Stimulated activated CD8-positive, alpha-beta memory T cell treated with anti-CD3 and anti-CD28 coated beads, Interleukin-2, amount 100 ng/mL, for 48 hours (primary cell): ENCODE results near the gene ARL10.
"Not testable (repeated sequence)": the region's sequence is repeated elsewhere in the genome, so short reads cannot be mapped to it uniquely, and the experiment has no call there.

Experiments
- DNase-seq, 2 donors: peaks; one replicate each; pipeline ENCODE4 v3.0.0-alpha.2; 2020; ENCODE audit warnings: low read depth in 2 of 2

The ARL10 gene

DNA sequence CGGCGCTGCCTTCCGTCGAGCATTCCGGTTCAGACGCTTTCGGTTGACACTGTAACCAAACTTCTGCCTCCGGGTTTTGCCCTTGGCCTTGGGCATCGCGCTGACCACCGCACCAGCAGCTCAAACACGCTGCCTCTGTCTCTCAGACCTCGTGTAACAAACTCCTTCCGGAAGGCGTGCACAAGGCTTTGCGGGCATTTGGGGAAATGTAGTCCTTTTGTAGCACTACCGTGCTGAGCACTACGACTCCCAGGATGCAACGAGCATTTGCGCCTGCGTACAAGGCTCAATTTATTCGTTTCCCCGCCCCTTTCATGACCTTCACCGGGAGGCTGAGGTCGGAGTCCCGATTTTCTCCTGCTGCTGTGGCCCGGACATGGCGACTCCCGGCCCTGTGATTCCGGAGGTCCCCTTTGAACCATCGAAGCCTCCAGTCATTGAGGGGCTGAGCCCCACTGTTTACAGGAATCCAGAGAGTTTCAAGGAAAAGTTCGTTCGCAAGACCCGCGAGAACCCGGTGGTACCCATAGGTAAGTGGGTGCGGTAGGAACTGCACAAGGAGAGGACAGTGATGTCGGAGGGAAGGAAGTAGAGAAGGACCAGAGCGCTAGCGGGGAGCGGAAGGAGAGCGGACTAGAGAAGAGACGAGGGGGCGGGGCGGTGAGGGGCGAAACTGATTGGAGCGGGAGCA is 23.3 kb downstream of the ARL10 start, which contains the start of the genes HIGD2A and NOP16:
Gene HIGD2A, plus strand, starts transcription at position 308 of the 691 bp plus-strand sequence. Its CDS starts 69 bp downstream, at position 377.
Gene NOP16, minus strand, starts transcription at position 155 of the 691 bp plus-strand sequence. Its CDS starts 59 bp downstream, at position 96.
- peak; percentile 98 to 99 for DNase-seq

- DNase-seq: no peak
Measured at GRCh38 chr5:176389135-176390123, 24.1 kb downstream of the ARL10 start.

DNA sequence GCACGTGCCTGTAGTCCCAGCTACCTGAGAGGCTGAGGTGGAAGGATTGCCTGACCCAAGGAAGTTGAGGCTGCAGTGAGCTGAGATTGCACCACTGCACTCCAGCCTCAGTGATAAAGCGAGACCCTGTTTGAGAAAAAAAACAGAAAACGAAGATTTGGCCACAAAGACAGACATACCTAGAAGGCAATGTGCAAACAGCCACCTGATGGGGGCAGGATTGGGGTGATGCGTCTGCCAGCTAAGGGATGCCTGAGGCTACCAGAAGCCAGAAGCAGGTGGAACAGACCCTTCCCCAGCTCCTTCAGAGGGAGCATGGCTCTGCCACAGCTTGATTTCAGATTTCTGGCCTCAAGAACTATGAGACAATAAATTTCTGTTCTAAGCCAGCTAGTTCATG is 26.2 kb downstream of the ARL10 start:
- no peak for DNase-seq

DNA sequence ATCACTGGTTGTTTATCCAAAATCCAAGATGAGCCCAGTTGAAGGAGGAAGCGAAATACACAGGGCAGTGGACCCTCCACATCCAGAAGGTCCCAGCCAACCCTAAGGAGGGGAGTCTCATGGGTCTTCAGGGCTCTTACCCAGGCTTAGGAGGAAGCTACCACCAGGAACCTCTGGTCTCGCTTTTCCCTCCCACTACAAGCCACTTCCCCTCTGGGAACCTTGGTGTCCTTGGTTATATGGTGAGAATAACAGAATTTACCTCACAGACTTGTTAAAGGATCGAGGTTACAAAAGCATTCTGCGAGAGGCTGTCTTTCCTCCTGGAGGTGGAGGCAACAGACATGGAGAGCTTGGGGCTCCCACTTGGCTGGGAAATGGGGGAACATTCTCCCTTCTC is 26.7 kb downstream of the ARL10 start:
- no peak for DNase-seq

DNA sequence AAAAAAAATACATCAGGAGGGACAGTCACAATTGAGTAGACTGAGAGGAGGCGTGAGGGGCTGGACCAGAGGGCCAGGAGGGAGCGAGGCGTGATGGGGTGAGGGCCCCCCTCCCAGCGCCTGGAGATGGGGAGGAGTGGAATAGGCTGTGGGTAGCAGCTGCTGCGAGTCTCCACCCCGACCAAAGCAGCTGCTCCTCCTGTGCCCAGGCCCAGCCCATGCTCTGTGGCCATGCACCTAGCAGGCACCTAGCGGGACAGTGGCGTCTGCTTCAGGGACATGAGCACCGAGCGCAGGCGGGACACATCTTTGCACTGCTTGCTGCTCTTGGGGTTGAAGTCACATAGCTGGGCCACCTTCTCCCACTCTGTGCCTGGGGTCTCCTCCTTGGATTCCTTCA is 27.2 kb downstream of the ARL10 start:
- no peak for DNase-seq

GRCh38 chr5:176394096-176394495 is 28.8 kb downstream of the ARL10 start:
- no peak for DNase-seq

- DNase-seq: no peak
Measured at GRCh38 chr5:176394881-176395675, 29.8 kb downstream of the ARL10 start.

- DNase-seq: no peak
Measured at GRCh38 chr5:176396330-176396729, 31.0 kb downstream of the ARL10 start.

- no peak for DNase-seq
Measured at GRCh38 chr5:176397736-176398420, 32.6 kb downstream of the ARL10 start.

DNA sequence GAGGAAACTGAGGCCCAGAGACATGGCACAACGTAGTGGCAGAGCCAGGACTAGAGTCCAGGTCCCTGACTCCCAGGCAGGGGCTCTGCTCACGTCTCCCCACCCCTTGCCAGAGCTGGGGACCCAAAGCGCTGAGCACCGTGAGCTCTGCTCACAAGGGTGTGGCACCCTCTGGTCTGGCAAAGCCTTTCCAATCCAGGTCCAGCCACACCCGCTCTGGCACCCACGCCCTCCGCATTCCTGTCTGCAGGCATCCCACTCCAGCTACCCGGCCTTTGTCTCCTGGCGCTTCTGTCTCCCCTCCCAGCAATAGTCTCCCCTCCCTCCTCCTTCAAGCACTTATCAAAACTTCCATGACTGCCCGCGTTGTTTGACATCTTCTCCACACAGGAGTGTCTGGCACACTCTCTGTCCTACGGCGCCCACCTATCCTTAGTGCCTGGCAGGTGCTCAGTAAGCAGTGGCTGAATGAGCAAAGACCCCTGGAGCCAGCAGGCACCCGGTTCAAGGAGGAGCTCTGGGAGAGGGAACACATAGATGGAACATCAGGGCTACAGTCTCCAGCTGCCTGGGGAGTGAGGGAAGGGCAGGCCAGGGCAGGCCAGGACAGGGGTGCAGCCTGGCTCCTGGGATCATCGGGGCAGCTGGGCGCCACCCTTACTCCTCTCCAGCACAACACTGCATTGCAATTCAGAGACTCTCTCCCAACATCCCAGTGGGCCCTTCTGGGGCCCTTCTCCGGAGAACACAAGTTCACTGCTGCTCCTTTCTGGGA is 35.3 kb downstream of the ARL10 start:
- no peak for DNase-seq

- DNase-seq: no peak
Measured at GRCh38 chr5:176401281-176402205, 36.3 kb downstream of the ARL10 start.

GRCh38 chr5:176405656-176406435 is 40.6 kb downstream of the ARL10 start:
- DNase-seq: no peak

DNA sequence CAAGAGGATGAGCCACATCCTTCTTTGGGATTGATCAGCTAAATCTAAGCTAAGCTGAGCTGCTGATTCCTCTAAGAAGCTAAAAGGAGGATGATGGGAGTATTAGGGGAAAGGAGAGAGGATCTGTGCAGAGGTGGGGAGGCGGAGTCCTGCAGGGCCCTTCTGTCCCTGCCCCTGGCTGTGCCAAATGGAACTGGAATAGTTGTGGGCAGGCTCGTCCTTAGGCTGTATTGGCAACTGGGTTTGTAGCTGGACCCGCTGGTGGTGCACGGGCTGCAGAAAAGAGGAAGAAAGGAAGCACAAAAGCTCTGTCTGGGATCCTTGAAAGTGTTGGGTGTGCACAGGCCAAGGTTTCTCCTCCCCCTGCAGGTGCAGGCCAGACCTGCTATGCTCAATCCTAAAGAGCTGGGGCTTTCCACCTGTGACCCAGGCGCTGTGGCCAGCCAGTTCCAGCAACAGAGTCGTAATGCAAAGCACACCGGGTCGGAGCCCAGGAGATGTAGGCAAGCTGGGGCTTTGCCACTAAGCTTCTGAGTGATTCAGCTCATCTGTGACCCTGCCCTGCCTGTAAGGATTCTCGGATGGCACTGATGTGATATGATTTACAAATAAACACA is 41.3 kb downstream of the ARL10 start:
- no peak for DNase-seq

- DNase-seq: no peak
Measured at GRCh38 chr5:176407456-176408251, 42.4 kb downstream of the ARL10 start.

GRCh38 chr5:176408252-176408573 is 42.9 kb downstream of the ARL10 start:
- DNase-seq: not testable (repeated sequence)

GRCh38 chr5:176408590-176408989 is 43.3 kb downstream of the ARL10 start:
- DNase-seq: no peak

DNA sequence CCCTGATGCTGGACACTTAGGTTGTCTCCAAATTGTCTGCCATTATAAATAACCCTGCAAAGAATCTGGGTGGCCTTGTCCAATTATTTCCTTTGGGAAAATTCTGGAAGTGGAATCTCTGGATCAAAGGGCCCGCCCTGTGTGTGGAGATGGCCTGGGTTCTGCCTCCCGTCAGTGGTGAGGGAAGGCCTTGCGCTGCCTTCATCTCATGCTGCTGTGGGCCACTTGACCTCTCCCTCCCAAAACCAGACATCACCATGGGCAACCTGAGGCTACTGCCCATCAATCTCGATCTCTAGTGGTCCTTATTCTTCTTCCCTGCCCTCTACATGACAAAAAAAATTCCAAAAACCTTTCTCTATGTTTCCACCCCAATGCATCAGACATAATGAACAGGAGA is 44.5 kb downstream of the ARL10 start:
- DNase-seq: no peak
